NOMO-1 treated with DMSO at 0.1 percent for 48 hours (cell line): ENCODE data around the gene WHAMM.

Source experiments
- DNase-seq: peaks from one replicate; lab custom pipeline; 2025; ENCODE audit not compliant: unreplicated experiment; lab: John Stamatoyannopoulos, UW

The WHAMM gene

GRCh38 chr15:82832601-82833361, 23.4 kb downstream of the WHAMM start:
- DNase-seq, result peak; percentile 95

- DNase-seq, result no peak
Observed at GRCh38 chr15:82833362-82833682, 23.9 kb downstream of the WHAMM start.

DNA sequence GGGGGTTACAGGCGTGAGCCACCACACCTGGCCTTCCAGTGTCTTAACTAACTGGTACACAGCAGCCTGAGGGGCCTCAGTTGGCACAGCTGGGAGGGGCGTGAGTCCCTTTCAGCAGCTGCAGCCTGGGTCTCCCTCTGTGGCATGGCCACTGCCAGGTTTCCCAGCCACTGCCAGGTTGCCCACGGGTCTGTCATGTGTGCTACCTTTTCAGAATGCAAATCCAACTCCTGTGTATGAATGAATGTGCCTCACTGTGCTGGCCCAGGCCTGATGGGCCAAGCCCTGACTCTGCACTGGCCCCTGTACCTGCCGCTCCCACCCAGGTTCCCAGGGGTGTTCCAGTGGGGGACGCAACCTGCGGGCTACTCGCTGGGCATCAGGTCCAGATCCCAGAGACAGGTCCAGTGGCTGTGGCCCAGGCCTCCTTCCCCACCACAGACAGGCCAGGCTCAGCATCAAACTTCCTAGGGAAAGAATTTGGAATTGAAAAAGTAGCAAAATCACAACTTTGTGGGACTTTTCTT, 26.0 kb downstream of the WHAMM start:
- DNase-seq, result no peak

GRCh38 chr15:82838096-82838735, 28.8 kb downstream of the WHAMM start:
- DNase-seq, result no peak

DNA sequence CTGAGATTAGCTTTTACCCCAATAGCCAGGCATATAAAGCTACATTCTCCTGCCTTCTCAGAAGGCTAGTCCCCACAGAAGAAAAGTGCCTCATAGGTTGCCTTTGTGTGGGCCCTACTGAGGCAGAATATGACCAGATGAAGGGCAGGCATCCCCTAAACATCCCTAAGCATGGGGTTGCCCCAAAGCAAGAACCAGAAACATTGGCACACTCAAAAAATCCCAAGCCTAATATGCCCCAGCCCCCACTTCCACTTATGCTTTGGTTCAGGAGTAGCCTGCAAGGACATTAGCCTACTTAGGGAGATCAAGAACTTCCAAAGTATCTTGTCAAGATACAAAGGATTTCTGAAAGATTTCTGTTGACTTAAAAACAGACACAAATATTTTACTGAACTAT, 29.7 kb downstream of the WHAMM start:
- no peak for DNase-seq

DNA sequence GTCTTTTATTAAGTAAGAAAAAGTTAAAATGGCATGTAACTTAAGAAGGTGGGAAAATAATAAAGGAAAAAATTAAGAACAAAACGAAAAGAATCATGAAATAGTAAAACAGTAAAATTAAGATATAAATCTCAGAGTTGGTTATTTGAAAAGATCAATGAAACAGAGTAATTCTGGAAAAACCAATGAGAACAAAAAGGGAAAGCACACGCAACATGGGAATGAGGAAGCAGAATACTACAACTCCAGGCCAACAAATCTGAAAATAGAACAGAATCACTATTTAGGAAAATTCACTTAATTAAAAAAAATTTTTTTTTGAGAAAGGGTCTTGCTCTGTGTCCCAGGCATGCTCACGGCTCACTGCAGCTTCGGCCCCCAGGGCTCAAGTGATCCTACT, 30.7 kb downstream of the WHAMM start:
- no peak for DNase-seq

GRCh38 chr15:82843566-82843965, 34.1 kb downstream of the WHAMM start:
- DNase-seq, result peak; percentile 52

DNA sequence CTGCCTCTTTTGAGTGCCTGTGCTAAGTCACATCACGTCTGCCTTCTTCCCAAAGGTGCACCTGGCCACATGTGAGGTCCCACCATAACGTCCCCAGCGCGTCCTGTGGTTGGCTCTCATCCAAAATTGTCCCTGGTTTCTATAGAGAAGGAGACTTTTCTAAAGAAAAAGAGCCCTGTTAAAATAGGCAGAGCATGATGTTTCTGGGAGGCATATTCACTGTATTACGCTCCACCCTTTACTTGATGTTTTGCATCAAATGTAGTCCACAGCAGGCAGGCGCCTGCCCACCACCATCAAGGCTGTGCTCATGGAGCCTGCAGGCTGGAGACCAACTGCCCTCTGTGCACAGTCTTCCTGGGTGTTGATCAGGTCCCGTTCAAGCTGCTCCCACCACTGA, 36.3 kb downstream of the WHAMM start:
- no peak for DNase-seq

- no peak for DNase-seq
Observed at GRCh38 chr15:82846621-82847020, 37.2 kb downstream of the WHAMM start.

DNA sequence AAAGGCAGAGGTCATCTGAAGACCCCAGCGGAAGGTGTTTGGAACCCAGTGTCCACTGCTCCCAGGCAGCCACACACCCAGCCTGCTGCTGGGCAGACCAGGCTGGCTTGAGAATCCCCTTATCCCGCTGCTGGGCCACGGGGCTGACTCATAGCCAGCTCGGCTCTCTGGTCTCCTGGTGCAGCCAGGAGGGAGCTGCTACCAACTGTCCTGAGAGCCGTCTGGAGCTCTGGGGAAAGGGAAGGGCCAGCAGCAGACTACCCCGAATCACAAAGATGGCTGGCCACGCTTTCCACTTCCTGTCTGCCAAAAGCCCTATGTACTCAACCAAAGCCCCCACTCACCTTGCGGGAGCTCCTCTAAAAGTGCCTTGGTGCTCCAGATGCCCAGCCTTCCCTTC, 38.3 kb downstream of the WHAMM start:
- no peak for DNase-seq

GRCh38 chr15:82848241-82848993, 39.0 kb downstream of the WHAMM start:
- no peak for DNase-seq

DNA sequence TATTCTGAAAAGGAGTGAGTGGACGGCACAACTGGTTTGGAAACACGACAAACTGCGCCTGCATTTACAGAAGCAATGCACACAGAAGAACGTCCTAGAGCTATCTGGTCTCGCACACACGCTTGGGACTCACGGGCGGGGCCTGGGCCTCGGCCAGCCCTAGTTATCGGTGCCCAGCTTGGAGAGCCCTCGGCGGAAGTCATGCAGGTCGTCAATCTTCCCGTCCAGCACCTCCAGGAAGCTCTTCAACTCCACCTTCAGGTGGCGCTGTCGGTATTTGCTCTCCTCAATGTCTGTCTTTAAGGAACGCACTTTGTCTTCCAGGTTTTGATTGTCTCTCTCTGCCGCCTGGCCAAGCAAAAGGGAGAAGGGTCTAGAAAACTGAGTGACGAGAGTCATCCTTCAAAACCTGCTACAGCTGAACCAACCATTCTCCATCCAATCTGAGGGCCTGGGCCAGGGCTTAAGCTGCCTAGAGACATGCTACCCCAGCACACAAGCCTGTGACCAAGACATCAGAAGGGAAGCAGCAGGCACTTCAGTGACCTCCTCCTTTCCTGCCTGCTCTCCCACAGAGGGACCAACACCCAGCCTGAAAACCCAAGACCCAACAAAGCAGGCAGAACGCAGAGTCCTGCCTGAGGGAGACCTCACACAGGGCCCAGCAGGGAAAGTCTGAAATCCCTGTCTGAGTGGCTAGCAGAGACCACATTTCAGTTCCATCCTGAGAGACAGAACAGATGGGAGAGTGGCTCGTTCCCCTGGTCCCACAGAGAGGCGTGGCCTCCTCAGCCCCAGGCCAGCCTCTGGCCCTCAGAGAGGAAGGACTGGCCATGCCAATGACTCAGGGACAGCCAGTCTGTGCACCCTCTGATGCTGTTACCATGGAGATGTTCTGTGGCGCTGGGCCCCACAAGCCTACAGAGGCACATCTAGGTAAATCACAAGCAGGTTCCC, 40.4 kb downstream of the WHAMM start:
- peak; percentile 95 for DNase-seq

DNA sequence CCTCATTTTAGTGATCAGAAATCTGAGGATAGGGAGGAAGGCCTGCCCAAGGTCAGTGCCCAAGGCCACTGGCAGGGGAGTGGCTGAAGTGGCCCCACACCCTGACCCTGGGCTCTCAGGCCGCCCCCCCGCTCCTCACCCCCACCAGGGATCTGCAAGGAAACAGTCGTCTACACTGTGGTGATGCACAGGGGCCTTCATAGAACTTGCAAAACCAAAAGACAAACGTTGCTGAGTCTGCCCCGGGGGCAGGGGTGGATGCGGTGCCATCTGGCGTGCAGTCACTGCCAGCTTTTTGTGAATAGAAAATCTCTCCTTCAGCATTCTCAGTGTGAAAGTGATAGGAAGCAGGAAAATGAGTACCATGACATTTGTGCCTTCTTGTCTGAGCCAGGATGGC, 41.3 kb downstream of the WHAMM start:
- no peak for DNase-seq

- DNase-seq, result no peak
Observed at GRCh38 chr15:82851306-82851850, 42.0 kb downstream of the WHAMM start.

GRCh38 chr15:82851981-82852511, 42.6 kb downstream of the WHAMM start:
- DNase-seq, result no peak

GRCh38 chr15:82852941-82853561, 43.6 kb downstream of the WHAMM start:
- DNase-seq, result no peak

GRCh38 chr15:82854554-82854953, 45.1 kb downstream of the WHAMM start:
- no peak for DNase-seq

GRCh38 chr15:82855286-82856100, 46.1 kb downstream of the WHAMM start:
- DNase-seq, result no peak
